GM12891 (cell line): ENCODE measurements around the gene FLNC. TPM values are rescaled to one million over a fixed set of nuclear protein-coding genes. Genes with fewer than 3 reads are reported as not detected.

Experiments used
- DNase-seq: peaks from one replicate; pipeline ENCODE4 v3.0.0; 2011; ENCODE audit warnings: low spot score; ENCODE audit not compliant: insufficient read length
- FAIRE-seq: peaks from 2 replicates; lab custom pipeline; 2011; peaks lifted over from hg19 to GRCh38; lab: Jason Lieb, UNC
- PAX5 ChIP-seq: IDR thresholded peaks from 2 replicates; pipeline ENCODE4 v1.6.1; 2011; ENCODE audit warnings: low read length, moderate library complexity, mild to moderate bottlenecking; ENCODE audit not compliant: insufficient read depth, severe bottlenecking
- POLR2A ChIP-seq: IDR thresholded peaks from 2 replicates; pipeline ENCODE4 v1.6.1; 2011; ENCODE audit warnings: low read depth, low read length, control low read depth
- POLR2AphosphoS5 ChIP-seq: IDR thresholded peaks from 2 replicates; pipeline ENCODE4 v1.6.1; 2011; ENCODE audit warnings: low read depth, low read length, control low read depth
- POU2F2 ChIP-seq: IDR thresholded peaks from 2 replicates; pipeline ENCODE4 v1.6.1; 2011; ENCODE audit warnings: low read depth, mild to moderate bottlenecking, control low read depth, low read length, moderate library complexity
- SPI1 ChIP-seq: IDR thresholded peaks from 2 replicates; pipeline ENCODE4 v1.6.1; 2011; ENCODE audit warnings: low read depth, low read length, control low read depth
- TAF1 ChIP-seq: IDR thresholded peaks from 2 replicates; pipeline ENCODE4 v1.6.1; 2011; ENCODE audit warnings: low read depth, low read length, control low read depth
- polyA plus RNA-seq: library from polyadenylated mRNA; unstranded; fragments of >200 nt; gene quantifications from one replicate; pipeline ENCODE4 v1.2.1, GENCODE V29; 2012; ENCODE audit warnings: low read depth, missing spikeins, inconsistent platforms; ENCODE audit not compliant: missing spikeins

The FLNC gene, protein sequence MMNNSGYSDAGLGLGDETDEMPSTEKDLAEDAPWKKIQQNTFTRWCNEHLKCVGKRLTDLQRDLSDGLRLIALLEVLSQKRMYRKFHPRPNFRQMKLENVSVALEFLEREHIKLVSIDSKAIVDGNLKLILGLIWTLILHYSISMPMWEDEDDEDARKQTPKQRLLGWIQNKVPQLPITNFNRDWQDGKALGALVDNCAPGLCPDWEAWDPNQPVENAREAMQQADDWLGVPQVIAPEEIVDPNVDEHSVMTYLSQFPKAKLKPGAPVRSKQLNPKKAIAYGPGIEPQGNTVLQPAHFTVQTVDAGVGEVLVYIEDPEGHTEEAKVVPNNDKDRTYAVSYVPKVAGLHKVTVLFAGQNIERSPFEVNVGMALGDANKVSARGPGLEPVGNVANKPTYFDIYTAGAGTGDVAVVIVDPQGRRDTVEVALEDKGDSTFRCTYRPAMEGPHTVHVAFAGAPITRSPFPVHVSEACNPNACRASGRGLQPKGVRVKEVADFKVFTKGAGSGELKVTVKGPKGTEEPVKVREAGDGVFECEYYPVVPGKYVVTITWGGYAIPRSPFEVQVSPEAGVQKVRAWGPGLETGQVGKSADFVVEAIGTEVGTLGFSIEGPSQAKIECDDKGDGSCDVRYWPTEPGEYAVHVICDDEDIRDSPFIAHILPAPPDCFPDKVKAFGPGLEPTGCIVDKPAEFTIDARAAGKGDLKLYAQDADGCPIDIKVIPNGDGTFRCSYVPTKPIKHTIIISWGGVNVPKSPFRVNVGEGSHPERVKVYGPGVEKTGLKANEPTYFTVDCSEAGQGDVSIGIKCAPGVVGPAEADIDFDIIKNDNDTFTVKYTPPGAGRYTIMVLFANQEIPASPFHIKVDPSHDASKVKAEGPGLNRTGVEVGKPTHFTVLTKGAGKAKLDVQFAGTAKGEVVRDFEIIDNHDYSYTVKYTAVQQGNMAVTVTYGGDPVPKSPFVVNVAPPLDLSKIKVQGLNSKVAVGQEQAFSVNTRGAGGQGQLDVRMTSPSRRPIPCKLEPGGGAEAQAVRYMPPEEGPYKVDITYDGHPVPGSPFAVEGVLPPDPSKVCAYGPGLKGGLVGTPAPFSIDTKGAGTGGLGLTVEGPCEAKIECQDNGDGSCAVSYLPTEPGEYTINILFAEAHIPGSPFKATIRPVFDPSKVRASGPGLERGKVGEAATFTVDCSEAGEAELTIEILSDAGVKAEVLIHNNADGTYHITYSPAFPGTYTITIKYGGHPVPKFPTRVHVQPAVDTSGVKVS (N-terminal part only)
- polyA plus RNA-seq = 0.08 TPM

DNA sequence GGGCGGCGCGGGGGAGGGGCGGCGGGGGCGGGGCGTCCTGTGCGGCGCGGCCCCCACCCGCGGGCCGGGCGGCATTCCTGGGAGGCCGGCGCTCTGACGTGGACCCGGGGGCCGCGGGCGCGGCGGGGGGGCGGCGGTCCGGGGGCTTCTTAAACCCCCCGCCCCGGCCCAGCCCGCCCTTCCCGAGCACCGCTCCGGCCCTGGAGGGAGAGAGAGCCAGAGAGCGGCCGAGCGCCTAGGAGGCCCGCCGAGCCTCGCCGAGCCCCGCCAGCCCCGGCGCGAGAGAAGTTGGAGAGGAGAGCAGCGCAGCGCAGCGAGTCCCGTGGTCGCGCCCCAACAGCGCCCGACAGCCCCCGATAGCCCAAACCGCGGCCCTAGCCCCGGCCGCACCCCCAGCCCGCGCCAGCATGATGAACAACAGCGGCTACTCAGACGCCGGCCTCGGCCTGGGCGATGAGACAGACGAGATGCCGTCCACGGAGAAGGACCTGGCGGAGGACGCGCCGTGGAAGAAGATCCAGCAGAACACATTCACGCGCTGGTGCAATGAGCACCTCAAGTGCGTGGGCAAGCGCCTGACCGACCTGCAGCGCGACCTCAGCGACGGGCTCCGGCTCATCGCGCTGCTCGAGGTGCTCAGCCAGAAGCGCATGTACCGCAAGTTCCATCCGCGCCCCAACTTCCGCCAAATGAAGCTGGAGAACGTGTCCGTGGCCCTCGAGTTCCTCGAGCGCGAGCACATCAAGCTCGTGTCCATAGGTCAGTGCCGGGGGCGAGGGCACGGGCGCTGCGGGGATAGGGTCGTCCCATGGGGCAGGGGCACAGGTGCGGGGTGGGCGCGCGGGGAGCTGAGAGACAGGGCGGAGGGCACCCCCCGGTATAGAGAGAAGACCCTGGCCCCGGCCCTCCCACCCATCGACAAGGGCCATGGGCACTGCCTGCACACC lies at the start of gene FLNC:
Gene FLNC, plus strand, starts transcription at position 176 of the 947 bp plus-strand sequence. Its CDS starts 232 bp downstream, at position 408.
- DNase-seq (no peak), FAIRE-seq (peak; percentile 84)
- TF ChIP-seq PAX5 = no peak
- no peak for TF ChIP-seq POLR2AphosphoS5
- TF ChIP-seq POLR2A = no peak
- TF ChIP-seq POU2F2 = no peak
- no peak for TF ChIP-seq SPI1
- no peak for TF ChIP-seq TAF1

DNA sequence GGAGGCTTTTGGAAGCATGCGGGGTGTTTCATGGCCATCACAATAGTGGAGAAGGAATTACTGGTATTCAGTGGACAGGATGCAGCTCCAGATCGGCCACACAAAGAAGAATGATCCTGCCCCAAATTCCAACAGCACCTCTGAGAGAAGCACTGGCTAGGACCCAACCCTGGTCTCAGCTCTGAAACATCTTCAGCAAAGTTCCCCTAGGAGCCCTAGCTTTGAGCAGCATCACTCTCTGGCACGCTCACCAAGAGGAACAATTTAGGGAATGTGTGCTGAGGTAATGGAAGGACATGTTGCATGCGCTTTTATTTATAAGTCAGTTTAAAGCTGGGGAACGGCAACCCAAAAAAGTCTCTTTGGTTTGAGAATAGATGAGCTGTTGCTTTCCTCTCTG lies 49.1 kb upstream of the FLNC start:
- FAIRE-seq = no peak
- DNase-seq = no peak
- TF ChIP-seq POU2F2 (no peak), PAX5 (no peak), POLR2AphosphoS5 (no peak), POLR2A (no peak), SPI1 (no peak), TAF1 (no peak)

DNA sequence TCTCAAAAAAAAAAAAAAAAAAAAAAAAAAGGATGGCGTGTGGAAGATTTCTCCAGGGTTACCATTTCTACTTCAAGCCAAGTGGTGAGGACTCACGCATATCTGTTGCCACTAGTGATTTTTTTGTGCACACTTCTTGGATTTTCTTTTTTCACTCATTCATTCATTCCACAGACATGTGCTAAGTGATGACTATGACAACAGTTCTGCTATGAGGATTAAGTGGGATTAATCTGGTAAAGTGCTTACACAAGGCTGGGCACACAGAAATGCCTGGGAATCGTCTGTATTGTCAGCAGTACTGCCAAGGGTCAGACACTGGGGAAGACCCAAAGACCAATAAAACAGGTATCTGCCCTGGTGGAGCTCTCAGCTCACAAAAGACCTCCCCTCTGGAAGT lies 48.4 kb upstream of the FLNC start:
- FAIRE-seq = no peak

DNA sequence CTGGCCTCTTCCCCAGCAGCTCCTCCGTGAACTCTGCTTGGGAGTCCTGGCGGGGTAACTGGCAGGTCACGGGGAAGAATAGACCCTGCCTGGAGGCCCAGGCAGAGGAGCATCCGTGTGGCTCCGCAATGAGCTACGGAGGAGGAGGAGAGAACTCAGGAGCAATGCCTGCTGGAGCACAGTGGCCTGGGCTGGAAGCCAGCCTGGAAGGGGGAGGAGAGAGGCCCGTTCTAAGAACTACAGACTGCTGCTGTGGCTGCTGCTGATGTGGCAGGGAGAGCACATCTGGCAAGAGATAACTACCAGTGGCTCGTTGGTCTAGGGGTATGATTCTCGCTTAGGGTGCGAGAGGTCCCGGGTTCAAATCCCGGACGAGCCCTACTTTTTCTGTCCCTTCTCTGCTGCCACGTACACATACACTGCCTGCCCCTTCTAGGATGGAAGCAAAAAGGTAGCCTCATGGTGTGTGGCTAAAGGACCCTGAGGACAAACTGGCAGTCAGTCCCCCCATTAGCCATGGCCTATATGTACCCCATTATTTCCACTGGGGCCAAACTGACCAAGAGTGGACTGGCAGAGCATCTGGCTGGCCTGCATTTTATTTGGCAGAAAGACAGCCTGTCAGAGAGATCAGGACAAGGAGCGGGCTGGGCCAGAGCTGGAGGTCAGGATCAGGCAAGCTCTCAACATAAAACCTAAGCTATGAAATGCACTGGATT lies 46.9 kb upstream of the FLNC start:
- TF ChIP-seq SPI1 = no peak
- no peak for TF ChIP-seq PAX5
- TF ChIP-seq POU2F2 = no peak
- no peak for TF ChIP-seq POLR2A
- FAIRE-seq (no peak), DNase-seq (no peak)

More for the DNA sequence above, 48.4 kb upstream of the FLNC start:
- no peak for TF ChIP-seq POLR2A
- TF ChIP-seq PAX5 = no peak
- no peak for TF ChIP-seq POLR2AphosphoS5
- TF ChIP-seq POU2F2 = no peak
- no peak for TF ChIP-seq SPI1
- TF ChIP-seq TAF1 = no peak
- DNase-seq = no peak

DNA sequence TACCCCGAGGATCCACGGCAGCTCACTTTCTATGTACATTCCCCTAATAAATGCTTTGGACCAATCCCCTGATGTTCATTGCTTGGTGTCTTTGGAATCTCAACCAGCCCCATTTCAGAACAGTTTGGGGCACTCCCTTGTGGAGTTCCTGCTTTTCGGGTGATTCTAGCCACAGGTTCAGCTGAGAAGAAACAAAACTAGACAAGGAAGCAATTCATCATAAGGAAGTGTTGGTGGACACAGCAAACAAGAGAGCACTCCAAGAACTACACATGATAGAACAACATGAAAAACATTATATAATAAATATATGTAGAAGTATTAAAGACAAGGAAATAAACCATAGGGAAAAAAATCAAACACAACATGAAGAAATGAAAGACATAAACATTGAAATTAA lies 44.5 kb upstream of the FLNC start:
- no peak for TF ChIP-seq POLR2AphosphoS5
- no peak for TF ChIP-seq PAX5
- TF ChIP-seq POU2F2 = no peak
- no peak for TF ChIP-seq SPI1
- no peak for TF ChIP-seq TAF1
- TF ChIP-seq POLR2A = no peak
- FAIRE-seq = no peak
- no peak for DNase-seq

DNA sequence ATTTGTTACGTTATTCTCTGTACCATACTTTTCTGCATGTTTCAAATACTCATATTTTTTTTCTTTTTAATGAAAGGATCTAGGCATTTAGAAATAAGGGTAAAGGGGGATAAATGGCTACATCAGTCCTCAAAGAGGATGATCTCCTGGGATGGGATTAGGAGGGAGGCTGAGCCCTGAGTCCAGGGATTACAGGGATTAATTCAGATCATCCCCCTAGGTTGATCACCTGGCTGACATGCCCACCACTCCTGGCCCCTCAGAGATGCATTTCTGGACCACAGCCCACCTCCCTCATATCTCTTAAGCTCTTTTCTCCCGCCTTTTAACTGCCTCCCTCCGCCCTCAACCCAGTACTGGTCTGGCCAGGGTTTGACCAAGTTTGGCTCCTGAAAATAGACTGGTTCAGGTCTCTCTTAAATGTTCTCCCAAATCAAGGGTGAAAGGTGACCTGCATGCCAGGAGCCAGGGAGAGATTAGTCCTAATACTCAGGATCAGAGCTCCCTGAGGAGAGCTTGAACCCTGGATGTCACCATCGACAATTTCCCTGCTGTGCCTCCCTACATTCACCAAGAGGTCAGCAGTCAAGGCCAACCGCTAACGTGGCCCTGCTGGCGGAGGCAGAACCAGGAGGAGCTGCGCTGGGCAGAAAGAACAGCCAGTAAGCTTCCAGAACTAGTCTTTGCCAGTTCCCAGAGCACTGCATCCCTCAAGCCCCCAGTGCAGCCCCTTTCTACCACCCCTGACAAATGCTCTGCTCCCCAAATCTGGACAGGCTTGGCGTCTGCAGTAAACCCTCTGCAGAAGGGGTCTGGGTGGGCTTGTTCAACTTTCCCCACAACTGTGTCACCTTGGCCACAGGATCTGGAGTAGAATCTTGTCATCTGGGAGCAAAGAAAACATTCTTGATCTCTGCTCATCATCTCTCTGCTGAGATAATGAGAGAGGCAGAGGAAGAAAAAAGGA lies 41.5 kb upstream of the FLNC start:
- DNase-seq = no peak
- FAIRE-seq = no peak
- no peak for TF ChIP-seq TAF1
- no peak for TF ChIP-seq PAX5
- no peak for TF ChIP-seq SPI1
- TF ChIP-seq POU2F2 = no peak
- TF ChIP-seq POLR2A = no peak
- TF ChIP-seq POLR2AphosphoS5 = no peak

DNA sequence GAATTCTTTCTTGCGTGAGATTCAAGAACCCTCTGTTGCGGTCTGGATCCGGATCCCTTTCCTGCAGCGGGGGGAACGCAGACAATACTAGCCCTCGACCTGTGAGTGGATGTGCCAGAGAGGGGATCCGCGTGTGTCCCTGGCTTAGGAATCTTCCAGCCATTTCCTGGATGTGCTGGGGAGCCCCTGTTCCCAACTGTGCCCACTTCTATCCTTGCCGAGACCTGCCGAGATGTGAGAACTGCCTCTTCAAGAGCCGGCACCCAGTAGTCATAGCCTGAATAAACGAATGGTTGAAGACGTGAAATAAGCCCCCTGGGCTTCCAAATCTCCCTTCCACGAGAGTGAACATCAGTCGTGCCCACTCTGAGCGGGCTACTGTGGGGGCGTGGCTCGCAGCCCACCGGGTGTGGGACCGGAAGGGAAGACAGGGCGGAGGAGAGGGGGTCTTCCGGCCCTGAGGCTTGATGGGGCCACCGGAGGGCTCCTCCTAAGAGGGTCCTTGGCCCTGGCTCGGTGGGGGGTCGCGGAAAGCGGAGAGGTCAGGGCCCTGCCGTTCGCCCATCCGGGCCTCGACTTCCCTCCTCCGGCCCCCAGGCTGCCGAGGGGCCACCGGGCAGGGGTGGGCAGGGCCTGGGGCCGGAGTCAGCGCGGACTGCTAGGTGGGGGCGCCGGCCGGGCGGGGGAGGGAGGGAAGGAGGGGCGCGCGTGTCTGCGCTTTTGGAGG lies 39.7 kb upstream of the FLNC start:
- no peak for TF ChIP-seq PAX5
- TF ChIP-seq POLR2AphosphoS5 = no peak
- TF ChIP-seq TAF1 = no peak
- no peak for TF ChIP-seq POLR2A
- TF ChIP-seq SPI1 = no peak
- TF ChIP-seq POU2F2 = no peak
- DNase-seq (no peak), FAIRE-seq (no peak)
